ENCODE data around the gene SLC35A4. TPM values are rescaled to one million over a fixed set of nuclear protein-coding genes. Genes with fewer than 3 reads are reported as not detected.

The SLC35A4 gene
- total RNA-seq, 4 donors from 2014 or later, result 41.4 to 56.9 (median 52.6) TPM

DNA sequence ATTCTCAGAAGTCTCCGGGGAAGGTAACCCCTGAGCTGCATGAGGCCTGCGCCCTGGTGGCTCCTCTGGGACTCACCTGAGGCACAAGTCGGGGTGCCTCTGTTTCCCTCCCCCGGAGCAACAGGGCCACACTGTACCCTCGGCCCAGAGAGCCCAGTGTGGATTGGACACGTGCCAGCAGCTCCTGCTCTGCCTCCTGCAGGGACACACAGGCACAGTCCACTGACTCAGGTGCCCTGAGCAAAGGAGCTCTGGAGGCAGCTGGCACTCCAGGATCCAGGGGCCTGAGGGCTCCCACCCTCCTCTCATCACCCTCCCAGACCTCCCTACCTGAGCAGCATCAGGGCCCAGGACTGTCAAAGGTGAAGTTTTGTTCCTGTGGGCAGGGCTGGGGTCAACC is 29.5 kb downstream of the SLC35A4 start:
- no peaks in the 10 kb centered on the region for H3K36me3 ChIP-seq
- peaks cover 0 to 37% (median 6%) of the 10 kb centered on the region in 3 donors for H3K4me1 ChIP-seq
- H3K27me3 ChIP-seq, result no peaks in the 10 kb centered on the region
- no peak overlapping the region for H3K4me3 ChIP-seq
- WGBS, 2 donors, result 100% methylated on average over 1 of the region's 6 CpGs; no CpG with 5 or more reads in 1 of the 2 donors
- intact Hi-C loops (cut with DNase I), result no loop called here
- H3K9me3 ChIP-seq, result no peaks in the 10 kb centered on the region
- H3K27ac ChIP-seq, result peak overlapping the region in 3 of 4 donors; percentile 24 to 75 (median 55)
- TF ChIP-seq, protein P1, sequence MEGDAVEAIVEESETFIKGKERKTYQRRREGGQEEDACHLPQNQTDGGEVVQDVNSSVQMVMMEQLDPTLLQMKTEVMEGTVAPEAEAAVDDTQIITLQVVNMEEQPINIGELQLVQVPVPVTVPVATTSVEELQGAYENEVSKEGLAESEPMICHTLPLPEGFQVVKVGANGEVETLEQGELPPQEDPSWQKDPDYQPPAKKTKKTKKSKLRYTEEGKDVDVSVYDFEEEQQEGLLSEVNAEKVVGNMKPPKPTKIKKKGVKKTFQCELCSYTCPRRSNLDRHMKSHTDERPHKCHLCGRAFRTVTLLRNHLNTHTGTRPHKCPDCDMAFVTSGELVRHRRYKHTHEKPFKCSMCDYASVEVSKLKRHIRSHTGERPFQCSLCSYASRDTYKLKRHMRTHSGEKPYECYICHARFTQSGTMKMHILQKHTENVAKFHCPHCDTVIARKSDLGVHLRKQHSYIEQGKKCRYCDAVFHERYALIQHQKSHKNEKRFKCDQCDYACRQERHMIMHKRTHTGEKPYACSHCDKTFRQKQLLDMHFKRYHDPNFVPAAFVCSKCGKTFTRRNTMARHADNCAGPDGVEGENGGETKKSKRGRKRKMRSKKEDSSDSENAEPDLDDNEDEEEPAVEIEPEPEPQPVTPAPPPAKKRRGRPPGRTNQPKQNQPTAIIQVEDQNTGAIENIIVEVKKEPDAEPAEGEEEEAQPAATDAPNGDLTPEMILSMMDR (IDR thresholded peaks at IDR 0.05), result no peak
- TF ChIP-seq POLR2A (IDR thresholded peaks at IDR 0.05), result no peak
- no peak for DNase-seq

DNA sequence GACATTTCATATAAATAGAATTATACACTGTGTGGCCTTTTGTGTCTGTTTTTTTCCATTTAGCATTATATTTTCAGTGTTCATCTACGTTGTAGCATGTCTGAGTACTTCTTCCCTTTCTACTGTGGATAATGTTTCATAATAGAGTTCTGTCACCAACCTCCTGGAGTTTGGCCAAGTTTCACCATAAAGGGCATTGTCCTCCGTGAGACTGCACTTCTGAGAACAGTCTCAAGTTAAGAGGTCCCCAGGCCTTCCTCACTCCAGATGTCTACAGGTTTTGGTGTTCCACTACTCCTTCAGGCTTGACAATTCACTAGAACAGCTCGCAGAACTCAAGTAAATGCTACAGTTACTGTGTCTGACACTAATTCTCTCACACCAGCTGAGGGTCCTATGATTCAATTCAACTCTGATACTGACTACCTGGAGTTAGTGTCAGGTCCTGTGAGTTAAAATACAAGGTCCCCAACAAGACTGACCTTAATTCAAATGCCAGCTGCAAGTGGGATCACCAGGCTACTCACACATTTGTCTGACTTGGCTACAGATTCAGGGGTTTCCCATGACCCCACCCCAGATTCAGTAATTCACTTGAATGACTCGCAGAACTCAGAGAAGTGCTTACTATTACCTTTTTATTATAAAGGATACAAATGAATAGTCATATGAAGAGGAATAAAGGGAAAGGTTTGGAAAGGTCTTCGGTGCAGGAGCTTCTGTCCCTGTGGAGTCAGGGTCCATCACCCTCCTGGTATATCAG is 31.1 kb downstream of the SLC35A4 start:
- H3K4me3 ChIP-seq, result no peak overlapping the region
- H3K27me3 ChIP-seq, result no peaks in the 10 kb centered on the region
- intact Hi-C loops (cut with DNase I), result no loop called here
- no peak for TF ChIP-seq POLR2A (IDR thresholded peaks at IDR 0.05)
- TF ChIP-seq, protein P1 (IDR thresholded peaks at IDR 0.05), result no peak
- no peaks in the 10 kb centered on the region for H3K36me3 ChIP-seq
- peak overlapping the region in 3 of 4 donors; percentile 14 to 65 (median 36) for H3K27ac ChIP-seq
- H3K4me1 ChIP-seq, result peaks cover 0 to 30% (median 6%) of the 10 kb centered on the region in 3 donors
- WGBS, 2 donors, result 51 to 56% methylated on average over 5 of the region's 5 CpGs
- H3K9me3 ChIP-seq, result no peaks in the 10 kb centered on the region
- DNase-seq, result no peak

DNA sequence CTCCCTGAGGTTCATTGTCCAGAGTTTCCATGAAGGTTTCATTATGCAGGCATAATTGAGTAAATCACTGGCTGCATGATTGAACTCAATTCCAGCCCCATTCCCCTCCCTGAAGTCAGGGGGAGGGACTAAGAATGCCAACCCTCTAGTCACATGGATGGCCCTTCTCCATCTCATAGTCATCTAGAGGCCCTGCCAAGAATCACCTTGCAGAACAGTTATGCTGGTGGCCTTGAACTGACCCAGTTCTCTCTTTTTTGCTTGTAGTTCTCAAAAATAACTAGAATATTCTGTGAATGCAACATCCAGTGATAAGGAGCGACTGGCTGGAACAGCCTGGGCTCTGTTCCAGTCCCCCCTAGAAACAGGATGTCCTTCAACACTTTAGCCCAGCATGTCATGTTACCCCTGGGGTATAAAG is 31.7 kb downstream of the SLC35A4 start:
- no peak for TF ChIP-seq POLR2A (IDR thresholded peaks at IDR 0.05)
- TF ChIP-seq, protein P1 (IDR thresholded peaks at IDR 0.05), result no peak
- Histone ChIP-seq H3K36me3 (no peaks in the 10 kb centered on the region), H3K9me3 (no peaks in the 10 kb centered on the region), H3K4me1 (peaks cover 0 to 24% (median 6%) of the 10 kb centered on the region in 3 donors), H3K27ac (peak overlapping the region in 2 of 4 donors; percentile 36 to 65), H3K27me3 (no peaks in the 10 kb centered on the region), H3K4me3 (no peak overlapping the region)
- intact Hi-C loops (cut with DNase I), result no loop called here
- no peak for DNase-seq
- 57% methylated on average over 1 of the region's 1 CpG; no CpG with 5 or more reads in 1 of the 2 donors for WGBS, 2 donors

GRCh38 chr5:140598836-140599235 is 34.2 kb downstream of the SLC35A4 start:
- H3K4me3 ChIP-seq, result no peak overlapping the region
- H3K9me3 ChIP-seq, result no peaks in the 10 kb centered on the region
- H3K36me3 ChIP-seq, result no peaks in the 10 kb centered on the region
- TF ChIP-seq POLR2A (IDR thresholded peaks at IDR 0.05), result no peak
- TF ChIP-seq, protein P1 (IDR thresholded peaks at IDR 0.05), result no peak
- intact Hi-C loops (cut with DNase I), result no loop called here
- H3K4me1 ChIP-seq, result peaks cover 0 to 14% (median 6%) of the 10 kb centered on the region in 3 donors
- no peaks in the 10 kb centered on the region for H3K27me3 ChIP-seq
- H3K27ac ChIP-seq, result no peak overlapping the region
- WGBS, 2 donors, result 60% methylated on average over 2 of the region's 2 CpGs
- DNase-seq, result no peak

DNA sequence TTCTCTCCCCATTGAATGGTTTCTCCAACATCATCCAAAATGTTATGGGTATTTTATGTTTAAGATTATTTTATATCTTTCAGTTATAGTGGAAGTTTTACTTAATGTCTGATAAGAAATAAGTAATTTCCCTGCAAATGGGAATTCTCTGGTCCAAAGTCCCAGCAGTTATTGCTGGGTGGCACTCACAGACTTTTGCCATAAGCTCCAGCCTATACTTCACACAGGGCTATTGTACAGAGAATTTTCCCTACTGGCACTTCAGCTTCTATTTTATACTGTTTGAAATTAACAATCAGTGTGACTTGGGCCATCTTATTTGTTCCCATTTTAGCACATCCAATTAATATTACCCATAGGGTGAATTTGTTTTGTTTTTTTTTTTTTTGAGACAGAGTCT is 35.5 kb downstream of the SLC35A4 start:
- Histone ChIP-seq H3K4me3 (no peak overlapping the region), H3K36me3 (no peaks in the 10 kb centered on the region), H3K27me3 (no peaks in the 10 kb centered on the region), H3K9me3 (no peaks in the 10 kb centered on the region), H3K27ac (no peak overlapping the region), H3K4me1 (peaks cover 0 to 14% (median 6%) of the 10 kb centered on the region in 3 donors)
- intact Hi-C loops (cut with DNase I), result no loop called here
- no peak for DNase-seq
- TF ChIP-seq, protein P1 (IDR thresholded peaks at IDR 0.05), result no peak
- TF ChIP-seq POLR2A (IDR thresholded peaks at IDR 0.05), result no peak

Data from esophagus squamous epithelium (tissue), 5 donors.